Lower leg skin (tissue), 3 donors: Measurements from ENCODE around the gene METTL24.

Source experiments
- POLR2A ChIP-seq, 2 donors: fragments of 450-650 bp; IDR thresholded peaks; one replicate each; pipeline ENCODE4 v1.6.1; 2016 to 2017; ENCODE audit warnings: antibody characterized with exemption in 2 of 2, mild to moderate bottlenecking in 1 of 2, moderate library complexity in 1 of 2
- TF ChIP-seq, protein P1 (sequence below), 3 donors: fragments of 450-650 bp; IDR thresholded peaks; one replicate each; pipeline ENCODE4 v1.5.1; 2016; ENCODE audit warnings: antibody characterized with exemption in 3 of 3, mild to moderate bottlenecking in 3 of 3, moderate library complexity in 2 of 3

DNA sequence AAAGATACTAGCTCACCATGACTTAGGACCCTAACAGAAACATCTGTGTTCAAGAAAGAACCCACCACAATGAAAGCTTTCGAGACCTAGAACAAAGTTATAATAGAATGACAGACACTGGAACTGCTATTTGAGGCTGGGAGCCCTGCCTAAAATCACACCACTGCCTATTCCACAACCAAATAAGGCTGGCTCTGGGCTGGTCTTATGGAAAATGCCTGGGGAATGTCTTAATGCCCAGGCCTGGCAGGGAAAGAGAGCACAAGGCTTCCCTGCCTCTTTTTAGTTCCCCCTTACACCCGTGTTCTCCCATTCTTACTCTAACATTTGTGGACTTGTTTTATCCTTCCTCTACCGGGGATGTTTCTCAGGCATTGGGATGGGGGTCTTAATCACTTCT is 5.6 kb upstream of the METTL24 start:
- TF ChIP-seq, protein P1, sequence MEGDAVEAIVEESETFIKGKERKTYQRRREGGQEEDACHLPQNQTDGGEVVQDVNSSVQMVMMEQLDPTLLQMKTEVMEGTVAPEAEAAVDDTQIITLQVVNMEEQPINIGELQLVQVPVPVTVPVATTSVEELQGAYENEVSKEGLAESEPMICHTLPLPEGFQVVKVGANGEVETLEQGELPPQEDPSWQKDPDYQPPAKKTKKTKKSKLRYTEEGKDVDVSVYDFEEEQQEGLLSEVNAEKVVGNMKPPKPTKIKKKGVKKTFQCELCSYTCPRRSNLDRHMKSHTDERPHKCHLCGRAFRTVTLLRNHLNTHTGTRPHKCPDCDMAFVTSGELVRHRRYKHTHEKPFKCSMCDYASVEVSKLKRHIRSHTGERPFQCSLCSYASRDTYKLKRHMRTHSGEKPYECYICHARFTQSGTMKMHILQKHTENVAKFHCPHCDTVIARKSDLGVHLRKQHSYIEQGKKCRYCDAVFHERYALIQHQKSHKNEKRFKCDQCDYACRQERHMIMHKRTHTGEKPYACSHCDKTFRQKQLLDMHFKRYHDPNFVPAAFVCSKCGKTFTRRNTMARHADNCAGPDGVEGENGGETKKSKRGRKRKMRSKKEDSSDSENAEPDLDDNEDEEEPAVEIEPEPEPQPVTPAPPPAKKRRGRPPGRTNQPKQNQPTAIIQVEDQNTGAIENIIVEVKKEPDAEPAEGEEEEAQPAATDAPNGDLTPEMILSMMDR (IDR thresholded peaks at IDR 0.05): no peak
- no peak for TF ChIP-seq POLR2A (IDR thresholded peaks at IDR 0.05)
